ENCODE results near the gene RGS7.
"Not testable (repeated sequence)": the region's sequence is repeated elsewhere in the genome, so short reads cannot be mapped to it uniquely, and the experiment has no call there.

RGS7 gene

GRCh38 chr1:241270016-241270415 is 87.0 kb downstream of the RGS7 start:
- no peak for DNase-seq

- DNase-seq: no peak
Observed at GRCh38 chr1:241269116-241269515, 87.9 kb downstream of the RGS7 start.

GRCh38 chr1:241266121-241266520 is 90.9 kb downstream of the RGS7 start:
- DNase-seq: no peak

GRCh38 chr1:241265428-241265827 is 91.6 kb downstream of the RGS7 start:
- DNase-seq: no peak

GRCh38 chr1:241263346-241263745 is 93.7 kb downstream of the RGS7 start:
- DNase-seq: no peak

- DNase-seq: no peak
Observed at GRCh38 chr1:241253471-241253870, 103.5 kb downstream of the RGS7 start.

GRCh38 chr1:241250465-241250864 is 106.5 kb downstream of the RGS7 start:
- no peak for DNase-seq

GRCh38 chr1:241240069-241240468 is 116.9 kb downstream of the RGS7 start:
- DNase-seq: no peak

- DNase-seq: no peak
Observed at GRCh38 chr1:241237873-241238272, 119.1 kb downstream of the RGS7 start.

- no peak for DNase-seq
Observed at GRCh38 chr1:241235256-241235897, 121.6 kb downstream of the RGS7 start.

- DNase-seq: no peak
Observed at GRCh38 chr1:241229711-241230110, 127.3 kb downstream of the RGS7 start.

GRCh38 chr1:241229216-241229615 is 127.8 kb downstream of the RGS7 start:
- DNase-seq: no peak

GRCh38 chr1:241228339-241228738 is 128.7 kb downstream of the RGS7 start:
- no peak for DNase-seq

GRCh38 chr1:241225741-241226140 is 131.3 kb downstream of the RGS7 start:
- no peak for DNase-seq

- DNase-seq: not testable (repeated sequence)
Observed at GRCh38 chr1:241224189-241224588, 132.8 kb downstream of the RGS7 start.

GRCh38 chr1:241222813-241223212 is 134.2 kb downstream of the RGS7 start:
- DNase-seq: not testable (repeated sequence)

- DNase-seq: no peak
Observed at GRCh38 chr1:241221319-241221718, 135.7 kb downstream of the RGS7 start.

- DNase-seq: not testable (repeated sequence)
Observed at GRCh38 chr1:241220913-241221312, 136.1 kb downstream of the RGS7 start.

- no peak for DNase-seq
Observed at GRCh38 chr1:241219449-241219848, 137.6 kb downstream of the RGS7 start.

GRCh38 chr1:241217516-241217915 is 139.5 kb downstream of the RGS7 start:
- DNase-seq: no peak

- no peak for DNase-seq
Observed at GRCh38 chr1:241215683-241216082, 141.3 kb downstream of the RGS7 start.

GRCh38 chr1:241215203-241215602 is 141.8 kb downstream of the RGS7 start:
- DNase-seq: no peak

- no peak for DNase-seq
Observed at GRCh38 chr1:241213139-241213538, 143.9 kb downstream of the RGS7 start.

GRCh38 chr1:241212628-241213027 is 144.4 kb downstream of the RGS7 start:
- no peak for DNase-seq

GRCh38 chr1:241208910-241209379 is 148.1 kb downstream of the RGS7 start:
- no peak for DNase-seq

Measured in NCI-H1048 (cell line).